Stimulated activated CD8-positive, alpha-beta memory T cell treated with anti-CD3 and anti-CD28 coated beads, Interleukin-7, amount 100 ng/mL, for 1 hour (primary cell): ENCODE measurements around the gene PUM2.

Experiments
- DNase-seq, 2 donors: peaks; one replicate each; pipeline ENCODE4 v3.0.0-alpha.2; 2020; ENCODE audit warnings: low read depth in 2 of 2

PUM2 gene

DNA sequence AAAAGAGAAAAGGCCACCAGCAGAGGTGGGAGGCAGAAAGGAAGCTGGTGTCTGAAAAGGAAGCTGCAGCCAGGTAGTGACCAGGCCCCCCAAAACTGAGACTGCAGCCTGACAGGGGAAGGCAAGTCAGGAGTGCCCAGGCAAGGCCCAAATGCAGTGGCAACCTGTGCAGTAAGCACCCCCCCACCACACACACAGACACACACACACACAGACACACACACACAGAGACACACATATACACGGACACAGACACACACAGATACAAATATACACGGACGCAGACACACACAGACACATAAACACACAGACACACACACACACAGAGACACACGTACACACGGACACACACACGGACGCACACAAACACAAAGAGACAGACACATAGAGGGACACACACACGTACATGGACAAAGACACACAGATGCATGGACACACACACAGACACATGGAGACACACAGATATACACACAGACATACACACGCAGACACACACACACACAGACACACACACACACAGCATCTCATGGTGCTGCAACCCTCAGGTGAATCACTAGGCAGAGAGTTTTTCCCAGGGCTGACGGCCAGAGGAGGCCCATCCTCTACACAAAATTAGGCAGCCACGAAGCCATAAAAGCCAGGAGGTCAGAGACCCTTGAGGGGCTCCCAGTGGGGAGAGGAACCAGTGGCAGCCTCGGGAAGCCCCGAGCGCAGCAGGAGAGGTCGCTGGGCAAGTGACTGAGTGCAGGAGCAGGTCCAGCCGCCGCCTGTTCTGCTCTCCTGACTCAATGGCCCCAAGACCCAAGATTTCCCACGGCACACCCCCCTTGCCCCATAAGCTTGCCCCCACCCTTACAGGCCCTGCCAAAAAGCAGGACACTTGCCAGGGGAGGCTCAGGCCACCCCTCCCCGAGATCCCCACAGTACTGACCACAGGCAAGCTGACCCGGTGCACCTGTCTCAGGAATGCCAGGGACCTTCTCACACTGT, 132.0 kb downstream of the PUM2 start:
- no peak for DNase-seq

GRCh38 chr2:20217041-20217970, 133.3 kb downstream of the PUM2 start:
- DNase-seq: no peak

DNA sequence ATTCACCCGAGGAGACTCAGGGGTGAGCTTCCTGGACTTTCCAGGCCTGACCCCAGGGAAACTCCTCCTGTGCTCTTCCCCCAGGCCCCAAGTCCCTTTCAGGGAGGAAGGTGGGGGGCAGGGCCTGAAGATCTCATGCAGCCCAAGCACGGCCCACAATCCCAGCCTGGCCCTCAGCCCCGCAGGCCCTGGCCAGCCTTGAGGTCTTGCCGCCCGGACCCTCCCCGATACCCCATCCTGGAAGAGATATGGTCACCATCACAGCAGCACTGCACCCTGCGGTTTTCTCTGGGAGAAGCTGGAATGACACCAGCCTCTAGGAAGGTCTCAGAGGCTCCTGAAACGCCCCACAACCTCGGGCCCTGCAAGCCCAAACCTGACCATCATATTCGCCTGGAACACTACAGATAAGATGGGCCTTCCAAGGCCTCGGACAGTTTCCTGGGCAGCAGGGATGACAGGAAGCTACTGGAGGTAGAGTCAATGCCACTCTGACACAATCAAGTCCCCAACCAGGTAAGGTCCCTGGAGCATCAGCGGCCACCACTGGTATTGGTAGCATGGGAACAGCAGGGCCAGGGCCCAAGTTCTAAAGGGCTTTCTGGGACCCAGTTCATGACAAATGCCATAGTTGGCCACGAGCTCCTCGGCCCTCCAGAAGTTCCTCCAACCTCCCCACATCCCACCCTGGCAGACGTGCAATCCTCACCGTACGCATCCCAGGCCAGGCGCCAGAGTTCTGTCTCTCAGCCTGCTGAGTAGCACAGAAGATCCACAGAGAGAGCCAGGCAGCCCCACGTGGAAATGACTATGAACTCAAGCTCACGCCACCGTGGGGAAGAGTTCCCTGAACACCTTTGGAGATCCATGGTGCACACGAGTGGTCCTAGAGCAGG, 134.3 kb downstream of the PUM2 start:
- no peak for DNase-seq

DNA sequence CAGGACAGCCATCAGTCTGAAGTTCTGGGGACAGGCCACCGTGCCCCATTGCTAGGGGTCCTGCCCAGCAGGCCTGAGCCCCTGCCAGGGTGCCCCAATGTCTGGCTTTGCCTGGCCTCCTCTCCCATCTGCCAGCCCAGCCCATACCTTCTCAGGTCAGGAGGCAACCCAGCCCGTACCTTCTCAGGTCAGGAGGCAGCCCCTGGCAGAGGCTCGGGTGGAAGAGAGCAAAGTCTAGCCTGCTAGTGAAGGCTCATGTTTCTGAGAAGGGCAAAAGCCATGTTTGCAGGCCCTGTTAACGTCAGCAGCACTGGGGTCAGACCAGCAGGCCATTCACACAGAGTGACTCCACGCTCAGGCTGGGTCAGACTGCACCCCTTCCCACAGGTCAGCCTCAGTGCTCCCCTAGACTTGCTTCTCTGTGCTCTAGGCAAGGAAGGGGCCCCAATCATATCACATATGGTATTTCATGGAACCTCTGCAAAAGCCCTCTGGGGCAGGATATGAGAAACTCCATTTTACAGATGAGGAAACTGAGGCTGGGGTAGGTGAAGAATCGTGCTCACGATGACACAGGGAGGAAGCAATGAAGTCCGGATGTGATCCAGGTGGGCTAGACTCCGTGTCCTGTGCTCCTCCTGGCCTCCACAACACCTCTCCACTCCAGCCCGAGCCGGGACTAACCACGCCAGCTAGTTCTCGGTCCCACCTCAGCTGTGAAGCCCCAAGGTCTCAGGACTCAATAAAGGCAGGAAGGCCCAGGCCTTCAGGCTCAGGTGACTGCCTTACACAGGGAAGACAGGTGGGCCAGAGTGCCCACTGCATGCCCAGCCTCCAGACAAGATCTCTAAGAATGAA, 135.2 kb downstream of the PUM2 start:
- no peak for DNase-seq

GRCh38 chr2:20214566-20215182, 136.0 kb downstream of the PUM2 start:
- DNase-seq: no peak

DNA sequence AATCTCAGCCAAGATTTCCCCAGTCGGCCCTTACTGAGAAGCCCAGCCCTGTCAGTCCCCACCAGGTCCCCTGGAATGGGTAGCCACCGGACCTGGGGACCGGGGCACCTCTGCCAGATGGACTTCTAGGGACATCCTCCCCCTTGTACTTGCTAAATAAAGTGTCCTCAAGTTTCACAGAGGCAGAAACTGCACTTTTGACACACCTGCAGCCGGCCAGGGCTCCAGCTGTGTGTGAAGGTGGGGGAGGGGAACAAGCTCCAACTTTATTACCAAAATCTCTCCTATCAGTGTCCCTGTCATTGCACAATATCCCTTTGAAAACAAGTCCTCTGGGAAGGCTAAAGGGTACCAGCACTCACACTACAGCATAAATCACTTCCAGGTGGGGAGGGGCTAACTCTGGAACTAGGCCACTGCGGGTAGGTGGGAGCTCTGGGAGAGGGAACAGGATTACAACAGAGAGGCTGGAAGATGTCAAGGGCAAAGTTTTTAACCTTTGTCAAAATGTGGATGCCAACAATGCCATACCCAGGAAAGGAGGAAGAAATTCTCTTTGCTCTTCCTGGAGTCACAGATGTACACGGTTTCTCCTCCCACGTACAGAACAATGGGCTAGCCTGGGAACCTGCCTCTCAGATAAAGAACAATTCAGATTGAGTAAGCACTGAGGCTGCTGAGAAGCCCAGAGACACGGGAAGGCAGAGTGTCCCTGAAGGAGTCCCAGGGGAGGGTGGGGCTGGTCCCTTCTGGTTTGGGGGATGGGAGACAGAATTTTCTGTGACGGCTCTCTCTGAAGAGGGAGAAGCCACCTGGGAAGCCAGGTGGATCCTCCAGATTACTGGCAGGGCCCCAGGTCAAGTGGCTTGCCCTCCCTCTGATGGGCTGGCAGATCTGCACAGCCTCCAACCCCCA, 136.7 kb downstream of the PUM2 start:
- DNase-seq: no peak

GRCh38 chr2:20212871-20213503, 137.7 kb downstream of the PUM2 start:
- no peak for DNase-seq

DNA sequence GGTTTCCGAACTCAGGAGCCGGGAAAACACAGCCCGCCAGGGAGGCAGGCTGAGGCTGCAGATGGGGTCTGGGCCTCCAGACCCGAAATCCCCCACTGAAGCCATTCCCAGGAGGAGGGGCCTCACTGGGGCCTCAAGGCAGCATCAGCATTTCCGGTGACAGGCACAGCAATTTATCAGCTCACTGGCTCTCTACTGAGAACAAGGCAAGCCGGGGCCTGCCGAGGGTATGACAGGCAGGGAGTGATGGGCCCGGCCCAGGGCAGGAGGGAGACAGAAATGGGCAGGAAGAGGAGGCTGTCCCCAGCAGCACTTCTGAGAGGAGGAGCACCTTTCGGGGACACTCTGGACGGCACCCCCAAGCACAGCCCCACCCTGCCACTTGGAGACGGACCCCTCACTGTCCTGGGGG, 138.2 kb downstream of the PUM2 start:
- no peak for DNase-seq

DNA sequence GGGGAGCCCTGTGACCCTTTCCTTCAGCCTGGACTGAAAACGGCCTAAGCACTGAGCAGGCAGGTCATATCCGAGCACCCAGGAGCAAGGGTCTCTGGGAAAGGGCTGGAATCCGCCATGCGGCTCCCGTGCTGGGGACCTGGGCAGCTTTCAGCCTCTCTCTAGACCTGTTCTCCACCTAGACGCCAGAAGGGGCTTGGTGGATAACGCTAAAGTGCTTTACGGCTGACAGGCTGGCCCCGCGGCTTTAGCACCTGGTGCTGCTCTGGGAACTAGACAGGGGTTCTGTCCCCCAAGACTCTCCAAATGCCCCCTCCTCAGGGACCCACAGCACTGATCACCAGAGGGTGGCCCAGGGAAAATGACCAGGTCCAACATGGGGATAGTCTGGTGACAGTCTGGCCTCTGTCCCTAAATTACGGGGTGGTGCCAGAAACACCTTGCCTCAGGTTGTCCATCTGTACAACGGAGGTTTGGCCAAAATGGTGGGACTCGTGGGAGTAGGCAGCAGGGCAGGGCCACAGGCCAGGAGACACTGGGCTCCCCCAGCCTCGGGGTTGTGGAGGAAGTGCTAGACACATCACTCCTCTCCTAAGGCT, 138.7 kb downstream of the PUM2 start:
- DNase-seq: no peak

DNA sequence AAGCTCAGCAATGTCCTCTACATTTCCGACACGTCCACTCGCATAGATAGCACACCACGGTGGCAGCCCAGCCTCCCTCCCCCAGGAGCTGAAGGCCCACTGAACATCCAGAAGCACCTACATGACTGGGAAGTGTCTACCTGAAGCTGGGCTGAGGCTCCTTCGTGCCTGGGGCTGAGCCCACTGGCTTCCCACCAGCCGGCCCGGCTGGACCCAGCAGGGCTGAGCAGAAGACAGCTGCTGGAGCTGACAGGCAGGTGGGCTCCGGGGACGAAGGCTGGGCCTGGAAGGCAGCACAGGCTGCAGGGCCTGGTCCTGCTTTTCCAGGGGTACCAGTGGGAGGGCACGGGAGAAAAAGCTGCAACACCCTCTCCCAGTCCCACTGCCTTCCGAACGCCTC, 139.2 kb downstream of the PUM2 start:
- DNase-seq: no peak

DNA sequence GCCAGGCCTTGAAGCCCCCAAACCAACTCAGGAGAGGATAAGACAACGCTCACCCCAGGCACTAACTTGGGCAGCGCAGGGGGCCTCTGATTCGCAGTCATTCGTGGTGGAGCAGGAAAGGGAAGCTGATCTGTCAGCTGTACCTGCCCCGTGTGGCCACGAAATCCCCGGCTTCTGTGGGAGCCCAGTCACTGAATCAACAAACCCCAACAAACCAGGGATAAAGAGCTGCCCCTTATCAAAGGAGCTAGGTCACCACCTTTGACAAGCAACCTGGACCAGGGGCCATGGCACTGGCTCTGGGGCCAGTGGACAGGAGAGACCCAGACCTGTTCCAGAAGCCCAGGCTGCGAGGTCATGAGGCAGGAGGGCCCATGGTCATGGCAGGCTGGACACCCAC, 140.2 kb downstream of the PUM2 start:
- DNase-seq: no peak

DNA sequence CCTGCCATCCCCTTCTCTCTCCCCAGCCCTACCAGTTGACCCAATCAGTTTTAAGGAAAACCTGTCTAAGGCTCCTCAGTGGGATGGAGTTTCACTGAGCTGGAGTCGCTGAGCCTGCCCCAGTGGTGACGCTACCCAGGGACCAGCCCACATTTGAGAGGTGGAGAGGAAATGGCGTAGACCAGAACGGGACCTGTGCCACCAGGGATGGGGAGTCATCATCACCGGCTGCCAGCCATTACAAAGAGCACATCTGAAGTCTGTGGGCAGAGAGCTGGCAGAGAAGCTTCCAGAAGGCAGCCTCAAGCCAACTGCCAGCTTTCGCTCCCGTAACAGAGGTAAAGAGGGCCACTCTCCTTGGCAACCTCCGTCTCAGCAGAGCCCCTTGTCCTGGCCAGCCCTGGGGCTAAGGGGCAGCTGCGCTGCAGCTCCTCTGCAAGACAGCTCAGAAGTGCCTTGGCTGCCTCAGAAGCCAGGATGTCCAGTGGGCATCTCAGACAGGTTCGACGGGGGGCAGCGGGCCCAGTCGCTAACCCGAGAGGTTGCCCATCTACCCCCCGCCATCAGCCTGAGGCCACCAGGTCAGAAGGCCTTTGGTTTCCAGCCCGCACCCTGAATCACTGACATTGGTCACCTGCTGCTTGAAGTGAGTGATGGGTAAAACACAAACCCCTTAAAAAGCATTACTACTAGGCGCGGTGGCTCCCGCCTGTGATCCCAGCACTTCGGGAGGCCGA, 141.1 kb downstream of the PUM2 start:
- no peak for DNase-seq

- no peak for DNase-seq
These were observed 142.2 kb downstream of the PUM2 start for GRCh38 chr2:20208476-20208859.

DNA sequence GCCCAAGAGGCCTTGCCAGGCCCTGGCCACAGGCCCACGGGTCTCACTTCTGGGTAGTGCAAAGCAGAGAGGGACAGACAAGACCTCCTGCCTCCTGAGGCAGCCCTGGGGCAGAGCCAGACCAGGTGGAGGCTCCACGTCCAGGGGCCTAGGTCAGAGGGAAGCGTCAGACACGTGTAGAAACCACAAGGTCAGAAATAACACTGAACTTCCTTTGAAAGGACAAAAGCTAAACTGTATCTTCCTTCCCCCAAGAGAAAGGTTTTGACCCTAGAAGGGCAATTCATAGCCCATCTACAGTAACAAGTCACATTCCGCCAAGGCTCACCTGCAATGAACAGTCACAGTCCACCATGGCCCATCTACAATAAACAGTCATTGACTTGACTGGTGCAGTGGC, 143.6 kb downstream of the PUM2 start:
- no peak for DNase-seq

- no peak for DNase-seq
These were observed 144.6 kb downstream of the PUM2 start for GRCh38 chr2:20205915-20206524.

DNA sequence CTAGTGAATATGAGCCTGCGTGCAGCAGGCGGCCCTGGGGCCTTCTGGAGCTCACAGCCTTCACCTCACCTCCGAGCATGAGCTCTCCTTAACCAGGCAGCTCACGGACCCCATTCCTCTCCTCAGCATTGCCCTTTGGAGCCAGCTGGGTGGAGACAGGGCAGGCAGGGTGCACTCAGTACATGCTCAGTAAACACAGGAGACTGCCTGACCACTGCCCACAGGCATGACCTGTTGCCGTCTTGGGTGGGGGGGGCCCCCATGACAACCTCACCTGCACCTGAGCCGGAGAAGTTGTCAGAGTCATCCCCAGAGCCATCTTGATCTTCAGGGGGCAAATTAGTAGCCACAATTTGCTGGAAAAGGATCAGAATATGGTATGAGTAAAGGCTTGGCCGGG, 145.6 kb downstream of the PUM2 start:
- no peak for DNase-seq
